Stomach (tissue), 4 donors: ENCODE data around the gene CCNI.

Experiments
- CTCF ChIP-seq, 7 experiments: fragments of 450-650 bp in 4 of 7; fragments of 200-600 bp in 3 of 7; sonication (generic) in 3 of 7; IDR thresholded peaks; one replicate each; pipeline ENCODE4 v1.5.1; 2016 to 2019; ENCODE audit warnings: antibody characterized with exemption in 7 of 7, control low read depth in 2 of 7, mild to moderate bottlenecking in 1 of 7
- POLR2AphosphoS5 ChIP-seq, 3 donors: sonication (generic); formaldehyde crosslinking; IDR thresholded peaks; one replicate each; pipeline ENCODE4 v1.6.1; 2016; ENCODE audit warnings: antibody characterized with exemption in 3 of 3

- no peak for TF ChIP-seq CTCF (IDR thresholded peaks at IDR 0.05)
- TF ChIP-seq POLR2AphosphoS5 (IDR thresholded peaks at IDR 0.05): no peak
Observed at GRCh38 chr4:77036206-77036605, 39.6 kb downstream of the CCNI start.
